Measurements from ENCODE around the gene RAD51B. TPM values are rescaled to one million over a fixed set of nuclear protein-coding genes. Genes with fewer than 3 reads are reported as not detected.

The RAD51B gene
- total RNA-seq, 1 experiment from 2014 or later: 8.5 TPM

DNA sequence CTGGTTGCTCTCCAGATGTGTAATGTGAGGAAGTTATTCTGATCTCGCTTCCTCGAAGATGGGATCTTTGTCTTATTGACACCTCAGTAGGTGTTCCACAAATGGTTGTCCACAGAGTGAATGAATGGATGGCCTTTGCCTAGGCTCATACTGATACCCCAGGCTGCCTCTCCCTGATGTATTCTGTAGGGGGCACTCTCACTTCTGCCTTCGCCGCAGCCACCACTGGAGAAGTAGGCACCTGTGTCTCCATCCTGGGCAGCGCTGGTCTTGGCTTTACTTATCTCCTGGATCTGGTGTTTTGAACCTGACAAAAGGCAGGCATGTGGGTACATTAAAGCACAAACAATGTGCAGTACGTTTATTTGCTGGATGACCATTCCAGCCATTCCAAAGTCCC is 891.2 kb downstream of the RAD51B start:
- DNase-seq (ENCODE audit: low read depth, low spot score): no peak
- Histone ChIP-seq H3K4me3 (ENCODE audit: low read depth in 2 of 2, low read length in 2 of 2) (no peak overlapping the region), H3K27me3 (ENCODE audit: control insufficient read depth, insufficient read depth, low read length) (no peaks in the 10 kb centered on the region), H3K27ac (ENCODE audit: low read length) (no peak overlapping the region), H3K36me3 (ENCODE audit: control insufficient read depth, insufficient read depth, low read length) (no peaks in the 10 kb centered on the region), H3K4me1 (ENCODE audit: control insufficient read depth, insufficient read depth, low read length) (no peaks in the 10 kb centered on the region), H3K9me3 (ENCODE audit: control insufficient read depth, insufficient read depth, low read depth, low read length) (no peaks in the 10 kb centered on the region)
- TF ChIP-seq, protein P1, sequence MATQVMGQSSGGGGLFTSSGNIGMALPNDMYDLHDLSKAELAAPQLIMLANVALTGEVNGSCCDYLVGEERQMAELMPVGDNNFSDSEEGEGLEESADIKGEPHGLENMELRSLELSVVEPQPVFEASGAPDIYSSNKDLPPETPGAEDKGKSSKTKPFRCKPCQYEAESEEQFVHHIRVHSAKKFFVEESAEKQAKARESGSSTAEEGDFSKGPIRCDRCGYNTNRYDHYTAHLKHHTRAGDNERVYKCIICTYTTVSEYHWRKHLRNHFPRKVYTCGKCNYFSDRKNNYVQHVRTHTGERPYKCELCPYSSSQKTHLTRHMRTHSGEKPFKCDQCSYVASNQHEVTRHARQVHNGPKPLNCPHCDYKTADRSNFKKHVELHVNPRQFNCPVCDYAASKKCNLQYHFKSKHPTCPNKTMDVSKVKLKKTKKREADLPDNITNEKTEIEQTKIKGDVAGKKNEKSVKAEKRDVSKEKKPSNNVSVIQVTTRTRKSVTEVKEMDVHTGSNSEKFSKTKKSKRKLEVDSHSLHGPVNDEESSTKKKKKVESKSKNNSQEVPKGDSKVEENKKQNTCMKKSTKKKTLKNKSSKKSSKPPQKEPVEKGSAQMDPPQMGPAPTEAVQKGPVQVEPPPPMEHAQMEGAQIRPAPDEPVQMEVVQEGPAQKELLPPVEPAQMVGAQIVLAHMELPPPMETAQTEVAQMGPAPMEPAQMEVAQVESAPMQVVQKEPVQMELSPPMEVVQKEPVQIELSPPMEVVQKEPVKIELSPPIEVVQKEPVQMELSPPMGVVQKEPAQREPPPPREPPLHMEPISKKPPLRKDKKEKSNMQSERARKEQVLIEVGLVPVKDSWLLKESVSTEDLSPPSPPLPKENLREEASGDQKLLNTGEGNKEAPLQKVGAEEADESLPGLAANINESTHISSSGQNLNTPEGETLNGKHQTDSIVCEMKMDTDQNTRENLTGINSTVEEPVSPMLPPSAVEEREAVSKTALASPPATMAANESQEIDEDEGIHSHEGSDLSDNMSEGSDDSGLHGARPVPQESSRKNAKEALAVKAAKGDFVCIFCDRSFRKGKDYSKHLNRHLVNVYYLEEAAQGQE (IDR thresholded peaks at IDR 0.05; ENCODE audit: insufficient read depth in 1 of 2, low read depth in 2 of 2, low read length in 1 of 2): no peak
- TF ChIP-seq CTCF (IDR thresholded peaks at IDR 0.05): no peak
- no peak for TF ChIP-seq TCF7L2 (IDR thresholded peaks at IDR 0.05; ENCODE audit: low read depth, low read length)
- TF ChIP-seq POLR2AphosphoS5 (IDR thresholded peaks at IDR 0.05; ENCODE audit: low read depth, low read length): no peak
- TF ChIP-seq SIN3A (IDR thresholded peaks at IDR 0.05; ENCODE audit: borderline replicate concordance, insufficient read depth, low read depth, low read length): no peak
- in situ Hi-C loops (cut with HindIII; ENCODE audit: low pct_unique_long_range_greater_than_20kb, low sequenced_read_pairs) (no loop called here), intact Hi-C loops (cut with micrococcal nuclease; ENCODE audit: unreplicated experiment) (no loop called here)
- POLR2A ChIA-PET: no interaction called here
- CTCF ChIA-PET: no interaction called here
- ATAC-seq: no peak
- BruUV-seq (replicated peaks): no TSS peak

DNA sequence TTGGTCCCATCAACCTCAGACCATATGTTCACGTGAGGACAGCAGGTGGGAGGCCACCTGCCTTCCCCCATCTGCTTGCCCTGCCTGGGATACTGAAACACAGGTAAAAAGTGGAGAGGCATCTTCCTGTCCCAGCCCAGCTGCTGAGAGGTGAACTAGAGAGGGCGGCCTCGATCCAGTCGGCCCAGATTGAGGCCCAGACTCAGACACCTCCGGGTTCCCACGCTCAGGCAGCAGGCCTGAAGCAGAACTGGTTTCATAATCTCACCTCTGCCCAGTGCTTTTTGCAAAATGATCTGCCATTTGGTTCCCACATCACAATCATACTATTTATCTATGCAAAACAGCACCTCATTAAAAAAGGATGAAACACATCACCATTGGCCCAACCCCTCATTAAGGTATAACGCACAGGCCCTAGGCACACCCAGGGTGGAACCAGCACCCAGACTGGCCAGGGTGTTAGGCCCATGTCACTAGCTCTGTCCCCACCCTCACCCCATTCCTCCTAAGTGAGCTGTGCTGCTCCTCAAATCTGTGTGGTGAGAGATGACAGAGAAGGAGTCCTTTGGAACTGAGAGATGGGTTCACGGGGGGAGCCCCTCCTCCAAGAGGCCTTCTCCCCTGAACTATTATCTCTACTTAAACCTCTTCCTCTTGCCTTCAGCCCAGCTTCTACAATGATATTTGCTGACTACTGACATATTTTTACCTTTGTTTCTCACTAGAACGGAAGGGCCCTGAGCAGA is 892.2 kb downstream of the RAD51B start:
- ATAC-seq: no peak
- BruUV-seq (replicated peaks): no TSS peak
- H3K9me3 ChIP-seq (ENCODE audit: control insufficient read depth, insufficient read depth, low read depth, low read length): no peaks in the 10 kb centered on the region
- TF ChIP-seq POLR2AphosphoS5 (IDR thresholded peaks at IDR 0.05; ENCODE audit: low read depth, low read length) (no peak), CTCF (IDR thresholded peaks at IDR 0.05) (no peak), SIN3A (IDR thresholded peaks at IDR 0.05; ENCODE audit: borderline replicate concordance, insufficient read depth, low read depth, low read length) (no peak), TCF7L2 (IDR thresholded peaks at IDR 0.05; ENCODE audit: low read depth, low read length) (no peak)
- TF ChIP-seq, protein P1 (IDR thresholded peaks at IDR 0.05; ENCODE audit: insufficient read depth in 1 of 2, low read depth in 2 of 2, low read length in 1 of 2): no peak
- DNase-seq (ENCODE audit: low read depth, low spot score): no peak
- no peak overlapping the region for H3K27ac ChIP-seq (ENCODE audit: low read length)
- intact Hi-C loops (cut with micrococcal nuclease; ENCODE audit: unreplicated experiment): no loop called here
- no peaks in the 10 kb centered on the region for H3K4me1 ChIP-seq (ENCODE audit: control insufficient read depth, insufficient read depth, low read length)
- in situ Hi-C loops (cut with HindIII; ENCODE audit: low pct_unique_long_range_greater_than_20kb, low sequenced_read_pairs): no loop called here
- POLR2A ChIA-PET: no interaction called here
- H3K4me3 ChIP-seq (ENCODE audit: low read depth in 2 of 2, low read length in 2 of 2): no peak overlapping the region
- no peaks in the 10 kb centered on the region for H3K27me3 ChIP-seq (ENCODE audit: control insufficient read depth, insufficient read depth, low read length)
- CTCF ChIA-PET: no interaction called here
- no peaks in the 10 kb centered on the region for H3K36me3 ChIP-seq (ENCODE audit: control insufficient read depth, insufficient read depth, low read length)
